ENCODE data around the gene NHLRC2. TPM values are rescaled to one million over a fixed set of nuclear protein-coding genes. Genes with fewer than 3 reads are reported as not detected.

NHLRC2 gene
- total and polyA plus RNA-seq, 2 of the 13 experiments (the other 11 are each of a cell fraction or from before 2014, with no cell fraction given) = 7.6 to 12.7 TPM

GRCh38 chr10:113958631-113959382, 104.3 kb downstream of the NHLRC2 start (continued):
- TF ChIP-seq ZNF749 (CRISPR knock-in tag; IDR thresholded peaks at IDR 0.05; ENCODE audit: borderline replicate concordance) = no peak
- no peak for TF ChIP-seq NONO (IDR thresholded peaks at IDR 0.05)
- no peak for TF ChIP-seq NONO (CRISPR knock-in tag; conservative IDR thresholded peaks at IDR 0.05)
- TF ChIP-seq, protein P1, sequence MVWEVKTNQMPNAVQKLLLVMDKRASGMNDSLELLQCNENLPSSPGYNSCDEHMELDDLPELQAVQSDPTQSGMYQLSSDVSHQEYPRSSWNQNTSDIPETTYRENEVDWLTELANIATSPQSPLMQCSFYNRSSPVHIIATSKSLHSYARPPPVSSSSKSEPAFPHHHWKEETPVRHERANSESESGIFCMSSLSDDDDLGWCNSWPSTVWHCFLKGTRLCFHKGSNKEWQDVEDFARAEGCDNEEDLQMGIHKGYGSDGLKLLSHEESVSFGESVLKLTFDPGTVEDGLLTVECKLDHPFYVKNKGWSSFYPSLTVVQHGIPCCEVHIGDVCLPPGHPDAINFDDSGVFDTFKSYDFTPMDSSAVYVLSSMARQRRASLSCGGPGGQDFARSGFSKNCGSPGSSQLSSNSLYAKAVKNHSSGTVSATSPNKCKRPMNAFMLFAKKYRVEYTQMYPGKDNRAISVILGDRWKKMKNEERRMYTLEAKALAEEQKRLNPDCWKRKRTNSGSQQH (CRISPR knock-in tag; IDR thresholded peaks at IDR 0.05; ENCODE audit: low read depth) = no peak
- TF ChIP-seq THAP7 (CRISPR knock-in tag; IDR thresholded peaks at IDR 0.05) = no peak
- no peak for TF ChIP-seq HES4 (CRISPR knock-in tag; IDR thresholded peaks at IDR 0.05; ENCODE audit: borderline replicate concordance)
- no peak for TF ChIP-seq KDM1A (CRISPR knock-in tag; IDR thresholded peaks at IDR 0.05)
- TF ChIP-seq, protein P2, sequence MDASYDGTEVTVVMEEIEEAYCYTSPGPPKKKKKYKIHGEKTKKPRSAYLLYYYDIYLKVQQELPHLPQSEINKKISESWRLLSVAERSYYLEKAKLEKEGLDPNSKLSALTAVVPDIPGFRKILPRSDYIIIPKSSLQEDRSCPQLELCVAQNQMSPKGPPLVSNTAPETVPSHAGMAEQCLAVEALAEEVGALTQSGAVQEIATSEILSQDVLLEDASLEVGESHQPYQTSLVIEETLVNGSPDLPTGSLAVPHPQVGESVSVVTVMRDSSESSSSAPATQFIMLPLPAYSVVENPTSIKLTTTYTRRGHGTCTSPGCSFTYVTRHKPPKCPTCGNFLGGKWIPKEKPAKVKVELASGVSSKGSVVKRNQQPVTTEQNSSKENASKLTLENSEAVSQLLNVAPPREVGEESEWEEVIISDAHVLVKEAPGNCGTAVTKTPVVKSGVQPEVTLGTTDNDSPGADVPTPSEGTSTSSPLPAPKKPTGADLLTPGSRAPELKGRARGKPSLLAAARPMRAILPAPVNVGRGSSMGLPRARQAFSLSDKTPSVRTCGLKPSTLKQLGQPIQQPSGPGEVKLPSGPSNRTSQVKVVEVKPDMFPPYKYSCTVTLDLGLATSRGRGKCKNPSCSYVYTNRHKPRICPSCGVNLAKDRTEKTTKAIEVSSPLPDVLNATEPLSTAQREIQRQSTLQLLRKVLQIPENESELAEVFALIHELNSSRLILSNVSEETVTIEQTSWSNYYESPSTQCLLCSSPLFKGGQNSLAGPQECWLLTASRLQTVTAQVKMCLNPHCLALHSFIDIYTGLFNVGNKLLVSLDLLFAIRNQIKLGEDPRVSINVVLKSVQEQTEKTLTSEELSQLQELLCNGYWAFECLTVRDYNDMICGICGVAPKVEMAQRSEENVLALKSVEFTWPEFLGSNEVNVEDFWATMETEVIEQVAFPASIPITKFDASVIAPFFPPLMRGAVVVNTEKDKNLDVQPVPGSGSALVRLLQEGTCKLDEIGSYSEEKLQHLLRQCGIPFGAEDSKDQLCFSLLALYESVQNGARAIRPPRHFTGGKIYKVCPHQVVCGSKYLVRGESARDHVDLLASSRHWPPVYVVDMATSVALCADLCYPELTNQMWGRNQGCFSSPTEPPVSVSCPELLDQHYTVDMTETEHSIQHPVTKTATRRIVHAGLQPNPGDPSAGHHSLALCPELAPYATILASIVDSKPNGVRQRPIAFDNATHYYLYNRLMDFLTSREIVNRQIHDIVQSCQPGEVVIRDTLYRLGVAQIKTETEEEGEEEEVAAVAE (CRISPR knock-in tag; IDR thresholded peaks at IDR 0.05; ENCODE audit: borderline replicate concordance) = no peak
- TF ChIP-seq NPAS2 (CRISPR knock-in tag; IDR thresholded peaks at IDR 0.05; ENCODE audit: borderline replicate concordance) = no peak
- TF ChIP-seq ZNF709 (CRISPR knock-in tag; IDR thresholded peaks at IDR 0.05) = no peak
- TF ChIP-seq ATF4 (CRISPR knock-in tag; IDR thresholded peaks at IDR 0.05) = no peak
- TF ChIP-seq BRF2 (CRISPR knock-in tag; IDR thresholded peaks at IDR 0.05) = no peak
- no peak for TF ChIP-seq YEATS4 (CRISPR knock-in tag; IDR thresholded peaks at IDR 0.05; ENCODE audit: borderline replicate concordance)
- no peak for TF ChIP-seq ZNF343 (CRISPR knock-in tag; IDR thresholded peaks at IDR 0.05)
- TF ChIP-seq ZNF768 (CRISPR knock-in tag; IDR thresholded peaks at IDR 0.05) = no peak
- no peak for TF ChIP-seq ZBTB46 (CRISPR knock-in tag; IDR thresholded peaks at IDR 0.05; ENCODE audit: borderline replicate concordance)
- TF ChIP-seq NFE2L2 (IDR thresholded peaks at IDR 0.05; ENCODE audit: low read length) = no peak
- no peak for TF ChIP-seq ZNF569 (CRISPR knock-in tag; IDR thresholded peaks at IDR 0.05; ENCODE audit: borderline replicate concordance)
